ENCODE data around the gene MOB3B.

- TF ChIP-seq, protein P1, sequence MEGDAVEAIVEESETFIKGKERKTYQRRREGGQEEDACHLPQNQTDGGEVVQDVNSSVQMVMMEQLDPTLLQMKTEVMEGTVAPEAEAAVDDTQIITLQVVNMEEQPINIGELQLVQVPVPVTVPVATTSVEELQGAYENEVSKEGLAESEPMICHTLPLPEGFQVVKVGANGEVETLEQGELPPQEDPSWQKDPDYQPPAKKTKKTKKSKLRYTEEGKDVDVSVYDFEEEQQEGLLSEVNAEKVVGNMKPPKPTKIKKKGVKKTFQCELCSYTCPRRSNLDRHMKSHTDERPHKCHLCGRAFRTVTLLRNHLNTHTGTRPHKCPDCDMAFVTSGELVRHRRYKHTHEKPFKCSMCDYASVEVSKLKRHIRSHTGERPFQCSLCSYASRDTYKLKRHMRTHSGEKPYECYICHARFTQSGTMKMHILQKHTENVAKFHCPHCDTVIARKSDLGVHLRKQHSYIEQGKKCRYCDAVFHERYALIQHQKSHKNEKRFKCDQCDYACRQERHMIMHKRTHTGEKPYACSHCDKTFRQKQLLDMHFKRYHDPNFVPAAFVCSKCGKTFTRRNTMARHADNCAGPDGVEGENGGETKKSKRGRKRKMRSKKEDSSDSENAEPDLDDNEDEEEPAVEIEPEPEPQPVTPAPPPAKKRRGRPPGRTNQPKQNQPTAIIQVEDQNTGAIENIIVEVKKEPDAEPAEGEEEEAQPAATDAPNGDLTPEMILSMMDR (IDR thresholded peaks at IDR 0.05; ENCODE audit: low read depth, low read length, poor library complexity, severe bottlenecking), result no peak
- no peak for TF ChIP-seq EZH2phosphoT487 (IDR thresholded peaks at IDR 0.05; ENCODE audit: borderline replicate concordance, low read length)
These were observed 161.2 kb downstream of the MOB3B start for GRCh38 chr9:27368316-27368985.
